ENCODE data around the gene FAM110D.

DNA sequence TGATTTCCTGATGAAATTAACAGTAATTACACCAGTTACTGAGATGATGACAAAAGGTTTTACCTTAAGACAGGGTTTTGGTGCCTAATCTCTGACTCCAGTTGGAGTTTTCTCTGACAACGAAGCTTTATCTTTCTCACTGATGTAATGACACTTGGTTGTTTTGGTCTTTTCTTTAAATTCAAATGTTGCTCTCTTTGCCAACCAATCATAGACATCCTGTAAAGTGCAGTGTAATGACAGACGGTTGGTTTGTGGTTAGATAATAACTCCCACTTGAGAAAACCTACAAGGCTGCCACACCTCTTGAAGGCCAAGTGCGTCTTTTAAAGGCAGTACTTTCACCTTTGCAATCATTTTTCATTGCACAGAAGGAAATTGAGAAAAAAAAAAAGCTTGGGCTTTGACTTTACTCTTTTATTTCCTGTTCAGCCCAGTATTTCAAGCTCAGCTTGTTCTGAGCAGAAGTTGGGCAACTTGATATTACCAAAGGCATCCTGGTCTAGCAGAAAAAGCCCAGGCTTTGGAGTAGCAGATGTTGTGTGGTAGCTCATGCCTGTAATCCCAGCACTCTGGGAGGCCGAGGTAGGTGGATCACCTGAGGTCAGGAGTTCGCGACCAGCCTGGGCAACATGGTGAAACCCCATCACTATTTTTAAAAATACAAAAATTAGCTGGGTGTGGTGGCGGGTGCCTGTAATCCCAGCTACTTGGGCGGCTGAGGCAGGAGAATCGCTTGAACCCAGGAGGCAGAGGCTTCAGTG lies 32.4 kb upstream of the FAM110D start:
- TF ChIP-seq, protein P1, sequence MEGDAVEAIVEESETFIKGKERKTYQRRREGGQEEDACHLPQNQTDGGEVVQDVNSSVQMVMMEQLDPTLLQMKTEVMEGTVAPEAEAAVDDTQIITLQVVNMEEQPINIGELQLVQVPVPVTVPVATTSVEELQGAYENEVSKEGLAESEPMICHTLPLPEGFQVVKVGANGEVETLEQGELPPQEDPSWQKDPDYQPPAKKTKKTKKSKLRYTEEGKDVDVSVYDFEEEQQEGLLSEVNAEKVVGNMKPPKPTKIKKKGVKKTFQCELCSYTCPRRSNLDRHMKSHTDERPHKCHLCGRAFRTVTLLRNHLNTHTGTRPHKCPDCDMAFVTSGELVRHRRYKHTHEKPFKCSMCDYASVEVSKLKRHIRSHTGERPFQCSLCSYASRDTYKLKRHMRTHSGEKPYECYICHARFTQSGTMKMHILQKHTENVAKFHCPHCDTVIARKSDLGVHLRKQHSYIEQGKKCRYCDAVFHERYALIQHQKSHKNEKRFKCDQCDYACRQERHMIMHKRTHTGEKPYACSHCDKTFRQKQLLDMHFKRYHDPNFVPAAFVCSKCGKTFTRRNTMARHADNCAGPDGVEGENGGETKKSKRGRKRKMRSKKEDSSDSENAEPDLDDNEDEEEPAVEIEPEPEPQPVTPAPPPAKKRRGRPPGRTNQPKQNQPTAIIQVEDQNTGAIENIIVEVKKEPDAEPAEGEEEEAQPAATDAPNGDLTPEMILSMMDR (IDR thresholded peaks at IDR 0.05; ENCODE audit: extremely low read depth in 1 of 2, insufficient read depth in 1 of 2, low read depth in 1 of 2, low read length in 2 of 2), result no peak
- TF ChIP-seq, protein P2, sequence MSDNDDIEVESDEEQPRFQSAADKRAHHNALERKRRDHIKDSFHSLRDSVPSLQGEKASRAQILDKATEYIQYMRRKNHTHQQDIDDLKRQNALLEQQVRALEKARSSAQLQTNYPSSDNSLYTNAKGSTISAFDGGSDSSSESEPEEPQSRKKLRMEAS (IDR thresholded peaks at IDR 0.05; ENCODE audit: insufficient read depth, insufficient read length), result no peak
- TF ChIP-seq POLR2A (IDR thresholded peaks at IDR 0.05; ENCODE audit: low read depth, low read length) (no peak), FOS (IDR thresholded peaks at IDR 0.05; ENCODE audit: borderline replicate concordance, insufficient read depth, low read length) (no peak), JUN (IDR thresholded peaks at IDR 0.05; ENCODE audit: borderline replicate concordance, insufficient read depth, insufficient read length, low read depth) (no peak)

All from endothelial cell of umbilical vein (primary cell).